ENCODE results near the gene GAS2L2.

DNA sequence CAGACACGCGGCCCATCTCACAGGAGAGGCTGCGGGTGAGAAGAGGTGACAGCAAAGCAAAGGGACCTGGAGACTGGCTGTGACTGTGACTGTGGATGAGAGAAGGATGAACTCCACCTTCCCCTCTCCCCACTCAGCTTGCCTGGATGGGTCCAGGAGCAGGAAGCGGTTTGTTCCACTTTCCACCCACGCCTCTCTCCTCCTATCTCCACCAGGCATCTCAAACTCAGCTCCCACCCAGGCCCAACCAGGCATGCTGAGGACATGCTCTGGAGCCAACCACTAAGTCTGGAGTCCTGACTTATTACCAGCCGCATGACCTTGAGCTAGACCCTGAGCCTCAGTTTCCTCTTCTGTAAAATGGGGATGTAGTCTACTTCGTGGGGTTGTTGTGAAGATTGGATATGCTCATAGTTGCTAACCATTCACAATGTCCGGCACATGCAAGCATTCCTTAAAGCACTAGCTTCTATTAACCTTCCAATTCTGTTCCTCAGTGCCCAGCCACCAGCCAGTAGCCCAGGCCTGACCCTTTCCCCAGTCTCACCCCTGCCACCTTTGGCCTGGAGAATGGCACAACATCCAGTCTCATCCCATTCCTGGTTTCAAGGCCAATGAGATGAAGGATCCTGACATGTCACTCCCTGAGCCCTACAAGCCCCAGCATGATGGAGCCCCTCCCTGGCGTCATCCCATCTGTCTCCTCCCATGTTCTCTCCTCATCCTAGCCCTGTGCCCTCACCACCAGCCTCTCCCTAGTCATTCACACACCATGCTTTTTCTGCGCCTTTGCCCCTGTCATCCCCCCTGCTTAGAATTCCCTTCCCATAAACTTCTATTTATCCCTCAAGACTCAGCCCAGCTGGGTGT lies 2.3 kb downstream of the GAS2L2 start:
- TF ChIP-seq, protein P1, sequence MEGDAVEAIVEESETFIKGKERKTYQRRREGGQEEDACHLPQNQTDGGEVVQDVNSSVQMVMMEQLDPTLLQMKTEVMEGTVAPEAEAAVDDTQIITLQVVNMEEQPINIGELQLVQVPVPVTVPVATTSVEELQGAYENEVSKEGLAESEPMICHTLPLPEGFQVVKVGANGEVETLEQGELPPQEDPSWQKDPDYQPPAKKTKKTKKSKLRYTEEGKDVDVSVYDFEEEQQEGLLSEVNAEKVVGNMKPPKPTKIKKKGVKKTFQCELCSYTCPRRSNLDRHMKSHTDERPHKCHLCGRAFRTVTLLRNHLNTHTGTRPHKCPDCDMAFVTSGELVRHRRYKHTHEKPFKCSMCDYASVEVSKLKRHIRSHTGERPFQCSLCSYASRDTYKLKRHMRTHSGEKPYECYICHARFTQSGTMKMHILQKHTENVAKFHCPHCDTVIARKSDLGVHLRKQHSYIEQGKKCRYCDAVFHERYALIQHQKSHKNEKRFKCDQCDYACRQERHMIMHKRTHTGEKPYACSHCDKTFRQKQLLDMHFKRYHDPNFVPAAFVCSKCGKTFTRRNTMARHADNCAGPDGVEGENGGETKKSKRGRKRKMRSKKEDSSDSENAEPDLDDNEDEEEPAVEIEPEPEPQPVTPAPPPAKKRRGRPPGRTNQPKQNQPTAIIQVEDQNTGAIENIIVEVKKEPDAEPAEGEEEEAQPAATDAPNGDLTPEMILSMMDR (IDR thresholded peaks at IDR 0.05), result no peak
- TF ChIP-seq SIN3A (IDR thresholded peaks at IDR 0.05; ENCODE audit: borderline replicate concordance, insufficient read depth, low read depth, low read length), result no peak

Data from Panc1 (cell line).